Gastroesophageal sphincter (tissue), 3 donors: ENCODE results near the gene RPS6KC1.

Experiments used
- CTCF ChIP-seq, 4 experiments: fragments of 200-600 bp in 2 of 4; fragments of 450-650 bp in 2 of 4; sonication (generic) in 1 of 4; IDR thresholded peaks; one replicate each; pipeline ENCODE4 v1.5.1; 2017 to 2019; ENCODE audit warnings: antibody characterized with exemption in 4 of 4, mild to moderate bottlenecking in 2 of 4, moderate library complexity in 2 of 4
- EP300 ChIP-seq: sonication (generic); formaldehyde crosslinking; IDR thresholded peaks from one replicate; pipeline ENCODE4 v1.6.1; 2017; ENCODE audit warnings: antibody characterized with exemption, mild to moderate bottlenecking
- POLR2AphosphoS5 ChIP-seq: sonication (generic); formaldehyde crosslinking; IDR thresholded peaks from one replicate; pipeline ENCODE4 v1.6.1; 2017; ENCODE audit warnings: antibody characterized with exemption

- no peak for TF ChIP-seq POLR2AphosphoS5
- no peak for TF ChIP-seq CTCF (IDR thresholded peaks at IDR 0.05)
- no peak for TF ChIP-seq EP300
Measured at GRCh38 chr1:213095467-213095866, 44.4 kb downstream of the RPS6KC1 start.
